Measurements from ENCODE around the gene PTH2R. TPM values are rescaled to one million over a fixed set of nuclear protein-coding genes. Genes with fewer than 3 reads are reported as not detected.

PTH2R gene
- polyA plus RNA-seq, 1 donor from 2014 or later = not detected

DNA sequence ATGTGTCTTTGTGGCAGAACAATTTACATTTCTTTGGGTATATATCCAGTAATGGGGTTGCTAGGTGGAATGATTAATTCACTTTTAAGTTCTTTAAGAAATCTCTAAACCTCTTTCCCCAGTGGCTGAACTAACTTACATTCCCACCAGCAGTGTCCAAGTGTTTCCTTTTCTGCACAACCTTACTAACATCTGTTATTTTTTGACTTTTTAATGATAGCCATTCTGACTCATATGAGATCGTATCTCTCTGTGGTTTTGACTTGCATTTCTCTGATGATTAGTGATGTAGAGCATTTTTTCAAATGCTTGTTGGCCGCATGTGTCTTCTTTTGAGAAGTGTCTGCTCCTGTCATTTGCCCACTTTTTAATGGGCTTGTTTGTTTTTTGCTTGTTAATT, 43.1 kb upstream of the PTH2R start:
- Histone ChIP-seq H3K4me3 (ENCODE audit: low read length) (no peak overlapping the region), H3K9me3 (ENCODE audit: low read length) (peaks cover 12% of the 10 kb centered on the region), H3F3A (ENCODE audit: insufficient read depth, low read length, poor library complexity, severe bottlenecking) (no peaks in the 10 kb centered on the region), H3K36me3 (ENCODE audit: insufficient read depth, low read length) (no peaks in the 10 kb centered on the region), H3K4me2 (ENCODE audit: low read length) (no peak overlapping the region), H3K9ac (ENCODE audit: low read length) (no peak overlapping the region), H4K20me1 (ENCODE audit: insufficient read depth) (no peaks in the 10 kb centered on the region), H2AFZ (ENCODE audit: low read depth, low read length) (no peak overlapping the region), H3K79me2 (replicated peaks; ENCODE audit: insufficient read depth, low read length) (no peaks in the 10 kb centered on the region), H3K27ac (ENCODE audit: low read length) (no peak overlapping the region), H3K27me3 (ENCODE audit: insufficient read depth, low read depth, low read length) (no peaks in the 10 kb centered on the region), H3K9me2 (ENCODE audit: insufficient read depth, low read length) (no peaks in the 10 kb centered on the region)
- TF ChIP-seq MXI1 (conservative IDR thresholded peaks at IDR 0.05; ENCODE audit: poor library complexity, severe bottlenecking) = no peak
- no peak for TF ChIP-seq EZH2 (IDR thresholded peaks at IDR 0.05; ENCODE audit: borderline replicate concordance, insufficient read depth, low read length, poor library complexity, severe bottlenecking)
- no peak for TF ChIP-seq POLR2AphosphoS5 (IDR thresholded peaks at IDR 0.05)

DNA sequence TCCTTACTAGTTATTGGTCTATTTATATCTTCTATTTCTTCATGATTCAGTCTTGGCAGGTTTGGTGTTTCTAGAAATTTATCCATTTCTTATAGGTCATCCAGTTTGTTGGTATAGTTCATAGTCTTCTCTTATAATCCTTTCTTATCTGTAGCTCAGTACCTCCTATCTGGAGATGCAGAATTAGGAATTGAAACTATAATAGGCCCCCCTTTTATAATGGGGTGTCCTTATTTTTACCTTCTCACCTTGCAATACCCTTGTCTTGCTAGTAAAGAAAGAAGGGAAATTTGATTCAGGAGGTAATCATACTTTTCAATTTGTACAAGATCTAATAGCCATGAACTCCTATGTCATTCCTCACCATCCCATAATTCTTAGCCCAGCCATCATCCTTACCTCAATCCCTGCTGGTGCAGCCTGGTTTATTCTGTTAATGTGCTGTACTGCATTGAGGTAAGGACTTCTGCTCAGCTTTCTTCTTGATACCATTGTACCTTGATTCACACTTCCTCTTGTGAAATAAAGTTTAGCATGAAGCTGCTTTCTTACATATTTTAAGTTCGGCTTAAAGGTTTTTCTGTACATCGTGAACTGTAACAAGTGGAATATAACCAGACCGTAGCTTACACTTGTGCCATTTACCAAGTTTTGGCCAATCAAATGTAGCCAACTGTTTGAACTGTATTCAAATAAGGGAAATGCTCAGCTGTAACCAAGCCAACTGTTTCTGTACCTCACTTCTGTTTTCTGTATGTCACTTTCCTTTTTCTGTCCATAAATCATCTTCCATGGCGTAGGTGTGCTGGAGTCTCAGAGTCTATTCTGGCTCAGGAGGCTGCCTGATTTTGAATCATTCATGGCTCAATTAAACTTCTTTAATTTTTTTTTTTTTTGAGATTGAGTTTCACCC, 40.1 kb upstream of the PTH2R start:
- no peaks in the 10 kb centered on the region for H3K36me3 ChIP-seq (ENCODE audit: insufficient read depth, low read length)
- H3K4me2 ChIP-seq (ENCODE audit: low read length) = no peak overlapping the region
- H3F3A ChIP-seq (ENCODE audit: insufficient read depth, low read length, poor library complexity, severe bottlenecking) = no peaks in the 10 kb centered on the region
- H4K20me1 ChIP-seq (ENCODE audit: insufficient read depth) = no peaks in the 10 kb centered on the region
- H3K27me3 ChIP-seq (ENCODE audit: insufficient read depth, low read depth, low read length) = no peaks in the 10 kb centered on the region
- H3K9me2 ChIP-seq (ENCODE audit: insufficient read depth, low read length) = no peaks in the 10 kb centered on the region
- no peak overlapping the region for H3K9ac ChIP-seq (ENCODE audit: low read length)
- no peak overlapping the region for H2AFZ ChIP-seq (ENCODE audit: low read depth, low read length)
- H3K9me3 ChIP-seq (ENCODE audit: low read length) = peaks cover 12% of the 10 kb centered on the region
- no peaks in the 10 kb centered on the region for H3K79me2 ChIP-seq (replicated peaks; ENCODE audit: insufficient read depth, low read length)
- TF ChIP-seq TAF1 (IDR thresholded peaks at IDR 0.05; ENCODE audit: low read depth) (no peak), MXI1 (conservative IDR thresholded peaks at IDR 0.05; ENCODE audit: poor library complexity, severe bottlenecking) (no peak), EP300 (conservative IDR thresholded peaks at IDR 0.05; ENCODE audit: poor library complexity, severe bottlenecking) (no peak), RAD21 (conservative IDR thresholded peaks at IDR 0.05) (no peak), POLR2AphosphoS5 (IDR thresholded peaks at IDR 0.05) (no peak)
- TF ChIP-seq, protein P1, sequence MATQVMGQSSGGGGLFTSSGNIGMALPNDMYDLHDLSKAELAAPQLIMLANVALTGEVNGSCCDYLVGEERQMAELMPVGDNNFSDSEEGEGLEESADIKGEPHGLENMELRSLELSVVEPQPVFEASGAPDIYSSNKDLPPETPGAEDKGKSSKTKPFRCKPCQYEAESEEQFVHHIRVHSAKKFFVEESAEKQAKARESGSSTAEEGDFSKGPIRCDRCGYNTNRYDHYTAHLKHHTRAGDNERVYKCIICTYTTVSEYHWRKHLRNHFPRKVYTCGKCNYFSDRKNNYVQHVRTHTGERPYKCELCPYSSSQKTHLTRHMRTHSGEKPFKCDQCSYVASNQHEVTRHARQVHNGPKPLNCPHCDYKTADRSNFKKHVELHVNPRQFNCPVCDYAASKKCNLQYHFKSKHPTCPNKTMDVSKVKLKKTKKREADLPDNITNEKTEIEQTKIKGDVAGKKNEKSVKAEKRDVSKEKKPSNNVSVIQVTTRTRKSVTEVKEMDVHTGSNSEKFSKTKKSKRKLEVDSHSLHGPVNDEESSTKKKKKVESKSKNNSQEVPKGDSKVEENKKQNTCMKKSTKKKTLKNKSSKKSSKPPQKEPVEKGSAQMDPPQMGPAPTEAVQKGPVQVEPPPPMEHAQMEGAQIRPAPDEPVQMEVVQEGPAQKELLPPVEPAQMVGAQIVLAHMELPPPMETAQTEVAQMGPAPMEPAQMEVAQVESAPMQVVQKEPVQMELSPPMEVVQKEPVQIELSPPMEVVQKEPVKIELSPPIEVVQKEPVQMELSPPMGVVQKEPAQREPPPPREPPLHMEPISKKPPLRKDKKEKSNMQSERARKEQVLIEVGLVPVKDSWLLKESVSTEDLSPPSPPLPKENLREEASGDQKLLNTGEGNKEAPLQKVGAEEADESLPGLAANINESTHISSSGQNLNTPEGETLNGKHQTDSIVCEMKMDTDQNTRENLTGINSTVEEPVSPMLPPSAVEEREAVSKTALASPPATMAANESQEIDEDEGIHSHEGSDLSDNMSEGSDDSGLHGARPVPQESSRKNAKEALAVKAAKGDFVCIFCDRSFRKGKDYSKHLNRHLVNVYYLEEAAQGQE (IDR thresholded peaks at IDR 0.05; ENCODE audit: borderline replicate concordance) = no peak
- TF ChIP-seq, protein P2, sequence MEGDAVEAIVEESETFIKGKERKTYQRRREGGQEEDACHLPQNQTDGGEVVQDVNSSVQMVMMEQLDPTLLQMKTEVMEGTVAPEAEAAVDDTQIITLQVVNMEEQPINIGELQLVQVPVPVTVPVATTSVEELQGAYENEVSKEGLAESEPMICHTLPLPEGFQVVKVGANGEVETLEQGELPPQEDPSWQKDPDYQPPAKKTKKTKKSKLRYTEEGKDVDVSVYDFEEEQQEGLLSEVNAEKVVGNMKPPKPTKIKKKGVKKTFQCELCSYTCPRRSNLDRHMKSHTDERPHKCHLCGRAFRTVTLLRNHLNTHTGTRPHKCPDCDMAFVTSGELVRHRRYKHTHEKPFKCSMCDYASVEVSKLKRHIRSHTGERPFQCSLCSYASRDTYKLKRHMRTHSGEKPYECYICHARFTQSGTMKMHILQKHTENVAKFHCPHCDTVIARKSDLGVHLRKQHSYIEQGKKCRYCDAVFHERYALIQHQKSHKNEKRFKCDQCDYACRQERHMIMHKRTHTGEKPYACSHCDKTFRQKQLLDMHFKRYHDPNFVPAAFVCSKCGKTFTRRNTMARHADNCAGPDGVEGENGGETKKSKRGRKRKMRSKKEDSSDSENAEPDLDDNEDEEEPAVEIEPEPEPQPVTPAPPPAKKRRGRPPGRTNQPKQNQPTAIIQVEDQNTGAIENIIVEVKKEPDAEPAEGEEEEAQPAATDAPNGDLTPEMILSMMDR (IDR thresholded peaks at IDR 0.05; ENCODE audit: poor library complexity, severe bottlenecking) = no peak
- H3K27ac ChIP-seq (ENCODE audit: low read length) = no peak overlapping the region
- H3K4me3 ChIP-seq (ENCODE audit: low read length) = no peak overlapping the region

All from neural cell (in vitro differentiated cells).